Memory B cell (primary cell): ENCODE data around the gene TEX264.

Source experiments
- ATAC-seq: fragments of 150-1000 bp; cut with Tn5 transposase; 2 replicates; pipeline ENCODE4 v1.10.0; 2021; ENCODE audit warnings: low read depth, mild to moderate bottlenecking, moderate library complexity
- DNase-seq, 2 donors: peaks; one replicate each; pipeline ENCODE4 v3.0.0; 2022; ENCODE audit warnings: low spot score in 2 of 2
- H3K27ac Mint-ChIP-seq: one replicate; pipeline ENCODE4 v1.8.0; 2022; ENCODE audit warnings: mild to moderate bottlenecking, moderate library complexity, mixed read lengths
- H3K27me3 Mint-ChIP-seq: one replicate; pipeline ENCODE4 v1.8.0; 2022; ENCODE audit warnings: mixed read lengths
- H3K36me3 Mint-ChIP-seq: one replicate; pipeline ENCODE4 v1.8.0; 2022; ENCODE audit warnings: mild to moderate bottlenecking, mixed read lengths
- H3K4me1 Mint-ChIP-seq: one replicate; pipeline ENCODE4 v1.8.0; 2022; ENCODE audit warnings: mixed read lengths
- H3K4me3 Mint-ChIP-seq: one replicate; pipeline ENCODE4 v1.8.0; 2022; ENCODE audit warnings: mild to moderate bottlenecking, moderate library complexity, mixed read lengths
- H3K9me3 Mint-ChIP-seq: one replicate; pipeline ENCODE4 v1.8.0; 2022; ENCODE audit warnings: mixed read lengths

The TEX264 gene

DNA sequence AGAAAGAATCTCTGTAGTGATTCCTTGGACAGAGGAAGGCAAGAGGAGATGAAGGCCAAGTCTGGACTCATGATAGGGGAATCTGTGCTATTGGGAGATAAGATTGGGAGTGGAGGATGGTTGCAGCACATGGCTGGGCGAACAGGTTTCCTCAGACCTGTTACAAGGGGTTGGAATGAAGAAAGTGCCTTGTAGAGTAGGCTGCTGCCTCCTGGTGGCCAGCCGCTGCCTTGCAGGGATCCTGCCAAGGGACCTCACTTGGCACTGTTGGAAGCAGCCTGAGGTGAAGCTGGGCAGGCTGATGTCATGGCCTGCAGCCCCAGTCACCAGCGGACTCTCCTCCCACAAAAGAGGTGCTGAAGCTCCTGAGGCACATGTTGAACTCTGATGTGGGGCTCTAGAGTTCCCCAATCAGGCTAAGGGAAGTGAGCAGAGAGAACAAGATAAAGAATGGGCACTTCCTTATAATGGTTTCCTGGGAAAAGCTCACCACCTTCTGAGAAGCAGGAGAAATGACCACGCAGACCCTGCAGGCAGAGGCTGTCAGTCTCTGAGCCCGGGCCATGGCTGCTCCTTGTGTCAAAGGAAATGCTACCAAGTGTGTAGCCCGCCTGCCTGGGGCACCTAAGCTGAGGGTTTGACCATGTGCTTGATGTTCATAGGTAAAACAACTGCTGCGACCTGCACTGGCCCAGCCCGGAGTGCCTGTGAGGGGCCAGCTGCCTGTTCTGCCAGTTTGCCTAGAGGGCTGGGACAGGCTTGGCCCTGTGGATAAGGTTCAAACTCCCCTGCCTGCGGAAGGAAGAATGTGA is 1.6 kb upstream of the TEX264 start:
- H3K36me3 Mint-ChIP-seq: no peaks in the 10 kb centered on the region
- H3K27me3 Mint-ChIP-seq: no peaks in the 10 kb centered on the region
- peak overlapping the region; percentile 52 for H3K4me3 Mint-ChIP-seq
- H3K27ac Mint-ChIP-seq: peak overlapping the region; percentile 93
- H3K4me1 Mint-ChIP-seq: peaks cover 39% of the 10 kb centered on the region
- no peak for ATAC-seq
- peak; percentile 73 to 75 for DNase-seq
- H3K9me3 Mint-ChIP-seq: no peaks in the 10 kb centered on the region

- Mint-ChIP-seq H3K4me1 (peaks cover 47% of the 10 kb centered on the region), H3K27me3 (no peaks in the 10 kb centered on the region), H3K4me3 (peak overlapping the region; percentile 92), H3K9me3 (no peaks in the 10 kb centered on the region), H3K27ac (peak overlapping the region; percentile 93), H3K36me3 (peaks cover 3% of the 10 kb centered on the region)
- ATAC-seq (no peak), DNase-seq (no peak)
Observed at GRCh38 chr3:51670053-51670822, 814 bp upstream of the TEX264 start.

- Mint-ChIP-seq H3K27me3 (no peaks in the 10 kb centered on the region), H3K9me3 (no peaks in the 10 kb centered on the region), H3K36me3 (peaks cover 9% of the 10 kb centered on the region), H3K4me1 (peaks cover 59% of the 10 kb centered on the region), H3K27ac (peak overlapping the region; percentile 93), H3K4me3 (peak overlapping the region; percentile 92)
- peak; percentile 18 for ATAC-seq
- DNase-seq: peak in 1 of 2 donors; percentile 54
Observed at GRCh38 chr3:51671734-51672475, 853 bp downstream of the TEX264 start.

- peak overlapping the region; percentile 1 for H3K27ac Mint-ChIP-seq
- no peak for DNase-seq
- peak overlapping the region; percentile 60 for H3K4me3 Mint-ChIP-seq
- H3K9me3 Mint-ChIP-seq: no peaks in the 10 kb centered on the region
- no peak for ATAC-seq
- H3K27me3 Mint-ChIP-seq: no peaks in the 10 kb centered on the region
- H3K4me1 Mint-ChIP-seq: peaks cover 64% of the 10 kb centered on the region
- H3K36me3 Mint-ChIP-seq: peaks cover 9% of the 10 kb centered on the region
Observed at GRCh38 chr3:51673181-51673801, 2.2 kb downstream of the TEX264 start.

- H3K27me3 Mint-ChIP-seq: no peaks in the 10 kb centered on the region
- H3K36me3 Mint-ChIP-seq: peaks cover 9% of the 10 kb centered on the region
- no peak for ATAC-seq
- no peak overlapping the region for H3K4me3 Mint-ChIP-seq
- peak overlapping the region; percentile 1 for H3K27ac Mint-ChIP-seq
- H3K9me3 Mint-ChIP-seq: no peaks in the 10 kb centered on the region
- no peak for DNase-seq
- H3K4me1 Mint-ChIP-seq: peaks cover 66% of the 10 kb centered on the region
Observed at GRCh38 chr3:51673802-51674654, 3.0 kb downstream of the TEX264 start.

- no peaks in the 10 kb centered on the region for H3K27me3 Mint-ChIP-seq
- no peak for DNase-seq
- peaks cover 9% of the 10 kb centered on the region for H3K36me3 Mint-ChIP-seq
- H3K4me1 Mint-ChIP-seq: peaks cover 68% of the 10 kb centered on the region
- ATAC-seq: no peak
- H3K4me3 Mint-ChIP-seq: no peak overlapping the region
- no peaks in the 10 kb centered on the region for H3K9me3 Mint-ChIP-seq
- peak overlapping the region; percentile 1 for H3K27ac Mint-ChIP-seq
Observed at GRCh38 chr3:51675201-51675611, 4.2 kb downstream of the TEX264 start.

DNA sequence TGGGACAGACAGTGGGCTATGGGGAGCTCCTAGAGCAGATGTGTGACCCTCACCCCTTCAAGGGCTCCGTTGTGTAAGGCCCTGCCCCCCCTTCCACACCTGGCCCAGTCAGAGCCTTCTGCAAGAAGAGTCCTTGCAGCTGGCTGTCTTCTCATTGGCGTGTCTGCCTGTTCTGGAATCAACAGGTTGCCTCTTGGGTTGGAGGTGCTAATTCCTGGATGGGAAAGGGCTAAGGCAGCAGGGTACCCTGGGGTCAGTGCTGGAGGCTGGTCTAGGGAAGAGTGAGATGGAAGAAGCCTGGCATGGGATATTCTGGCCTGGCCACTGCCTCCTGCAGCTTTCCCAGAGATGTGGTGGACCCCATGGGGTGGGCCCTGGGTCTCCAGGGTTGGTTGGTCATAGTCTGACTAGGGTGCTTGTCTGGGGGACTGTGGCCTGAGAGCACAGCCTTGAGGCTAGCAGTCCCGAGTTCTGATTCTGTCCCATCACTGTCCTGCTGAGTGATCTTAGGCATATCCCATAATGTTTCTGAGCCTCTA is 5.1 kb downstream of the TEX264 start:
- no peaks in the 10 kb centered on the region for H3K27me3 Mint-ChIP-seq
- H3K36me3 Mint-ChIP-seq: peaks cover 9% of the 10 kb centered on the region
- no peak overlapping the region for H3K4me3 Mint-ChIP-seq
- H3K4me1 Mint-ChIP-seq: peaks cover 72% of the 10 kb centered on the region
- ATAC-seq: no peak
- H3K9me3 Mint-ChIP-seq: no peaks in the 10 kb centered on the region
- DNase-seq: no peak
- no peak overlapping the region for H3K27ac Mint-ChIP-seq

DNA sequence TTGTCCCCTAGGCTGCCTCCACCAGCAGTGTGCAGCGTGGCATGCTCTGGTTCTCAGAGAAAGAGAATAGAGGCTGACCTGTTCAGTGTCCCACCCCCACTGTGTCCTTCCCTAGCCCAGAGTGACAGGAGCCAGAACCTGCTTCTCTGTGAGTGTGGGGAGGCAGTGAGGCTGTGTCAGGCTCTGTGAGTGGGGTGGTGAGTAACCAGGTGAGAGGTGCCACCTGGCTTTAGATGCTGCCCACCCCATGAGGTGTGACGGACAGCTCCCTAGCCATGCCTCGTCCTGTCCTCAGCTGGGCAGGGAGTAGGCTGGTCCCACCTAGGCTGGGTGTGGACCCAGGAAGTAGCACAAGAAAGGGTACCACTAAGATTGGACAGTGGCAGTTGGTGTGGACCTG is 6.3 kb downstream of the TEX264 start:
- no peak overlapping the region for H3K27ac Mint-ChIP-seq
- H3K27me3 Mint-ChIP-seq: no peaks in the 10 kb centered on the region
- H3K4me1 Mint-ChIP-seq: peaks cover 75% of the 10 kb centered on the region
- peaks cover 11% of the 10 kb centered on the region for H3K36me3 Mint-ChIP-seq
- ATAC-seq (no peak), DNase-seq (no peak)
- H3K4me3 Mint-ChIP-seq: no peak overlapping the region
- no peaks in the 10 kb centered on the region for H3K9me3 Mint-ChIP-seq

DNA sequence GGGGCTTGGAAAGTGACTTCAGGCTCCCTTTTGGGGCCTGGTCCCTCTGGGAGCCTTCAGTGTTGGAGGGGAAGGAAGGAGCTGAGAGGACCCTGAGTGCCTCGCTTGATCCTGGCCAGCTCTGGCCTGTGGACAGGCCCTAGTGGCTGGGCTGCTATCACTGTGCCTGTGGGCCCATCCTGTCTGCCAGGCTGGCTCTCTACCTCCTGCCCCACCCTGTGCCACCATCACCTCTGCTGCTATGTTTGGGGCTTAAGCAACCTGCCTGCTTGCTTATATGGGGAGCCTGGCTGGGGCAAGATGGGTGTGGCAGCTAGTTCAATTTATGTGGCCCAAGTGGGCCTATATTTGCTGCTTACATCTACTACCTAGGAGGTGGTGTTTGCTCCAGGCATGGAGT is 7.1 kb downstream of the TEX264 start:
- peaks cover 11% of the 10 kb centered on the region for H3K36me3 Mint-ChIP-seq

DNA sequence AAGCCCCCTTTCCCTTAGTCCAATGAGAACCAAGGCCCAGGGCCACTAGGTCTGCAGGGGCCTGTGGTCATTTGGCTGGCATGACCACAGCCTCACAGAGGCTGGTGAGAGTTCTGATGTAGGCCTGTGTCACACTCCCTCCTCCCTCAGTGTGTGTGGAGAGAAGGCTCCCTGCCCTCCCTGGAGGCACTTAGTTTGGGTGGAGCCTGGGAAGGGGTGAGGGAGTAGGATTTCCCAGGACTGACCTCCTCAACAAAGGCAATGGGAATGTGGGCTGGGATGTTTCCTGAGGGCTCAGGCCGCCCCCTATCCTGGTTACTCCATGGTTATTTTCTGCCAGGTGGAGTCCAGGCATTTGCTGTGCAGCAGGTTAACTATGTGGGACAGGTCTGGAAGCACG is 7.6 kb downstream of the TEX264 start:
- H3K4me3 Mint-ChIP-seq: no peak overlapping the region
- peaks cover 11% of the 10 kb centered on the region for H3K36me3 Mint-ChIP-seq
- H3K27ac Mint-ChIP-seq: peak overlapping the region; percentile 39

More for the DNA sequence above, 7.1 kb downstream of the TEX264 start:
- DNase-seq: no peak
- Mint-ChIP-seq H3K27ac (peak overlapping the region; percentile 39), H3K4me1 (peaks cover 76% of the 10 kb centered on the region), H3K9me3 (no peaks in the 10 kb centered on the region), H3K4me3 (no peak overlapping the region), H3K27me3 (no peaks in the 10 kb centered on the region)
- ATAC-seq: no peak

GRCh38 chr3:51679318-51679717 is 8.3 kb downstream of the TEX264 start:
- DNase-seq: no peak
- no peak for ATAC-seq

More for the DNA sequence above, 7.6 kb downstream of the TEX264 start:
- no peak for DNase-seq
- ATAC-seq: no peak
- no peaks in the 10 kb centered on the region for H3K27me3 Mint-ChIP-seq
- H3K9me3 Mint-ChIP-seq: no peaks in the 10 kb centered on the region
- H3K4me1 Mint-ChIP-seq: peaks cover 74% of the 10 kb centered on the region

GRCh38 chr3:51679777-51680176 is 8.7 kb downstream of the TEX264 start:
- peaks cover 68% of the 10 kb centered on the region for H3K4me1 Mint-ChIP-seq
- peaks cover 13% of the 10 kb centered on the region for H3K36me3 Mint-ChIP-seq
- DNase-seq: no peak
- no peaks in the 10 kb centered on the region for H3K9me3 Mint-ChIP-seq
- ATAC-seq: no peak
- H3K27me3 Mint-ChIP-seq: no peaks in the 10 kb centered on the region
- H3K27ac Mint-ChIP-seq: peak overlapping the region; percentile 83
- no peak overlapping the region for H3K4me3 Mint-ChIP-seq

More at GRCh38 chr3:51679318-51679717, 8.3 kb downstream of the TEX264 start:
- H3K4me1 Mint-ChIP-seq: peaks cover 70% of the 10 kb centered on the region
- H3K4me3 Mint-ChIP-seq: no peak overlapping the region
- peaks cover 11% of the 10 kb centered on the region for H3K36me3 Mint-ChIP-seq
- no peaks in the 10 kb centered on the region for H3K9me3 Mint-ChIP-seq
- H3K27ac Mint-ChIP-seq: peak overlapping the region; percentile 83
- H3K27me3 Mint-ChIP-seq: no peaks in the 10 kb centered on the region

DNA sequence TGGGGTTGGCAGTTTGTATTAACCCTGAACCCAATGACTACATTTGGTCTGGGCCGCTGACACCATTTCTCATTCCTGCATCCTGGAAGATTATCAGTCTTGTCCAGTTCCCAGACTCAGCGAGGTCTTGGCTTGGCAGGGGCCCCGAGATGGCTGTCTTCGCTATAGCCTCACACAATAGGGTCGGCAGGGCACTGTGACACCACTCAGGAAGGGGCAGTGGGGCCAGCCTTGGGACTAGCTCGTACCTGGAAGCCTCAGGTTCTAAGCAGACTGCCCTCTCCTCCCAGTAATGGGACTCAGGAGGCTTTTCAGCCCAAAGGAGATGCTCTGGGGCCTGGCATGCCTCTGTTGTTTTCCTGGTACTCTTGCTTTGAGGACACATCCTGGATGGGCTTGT is 9.1 kb downstream of the TEX264 start:
- H3K4me1 Mint-ChIP-seq: peaks cover 65% of the 10 kb centered on the region
- H3K4me3 Mint-ChIP-seq: no peak overlapping the region
- no peaks in the 10 kb centered on the region for H3K9me3 Mint-ChIP-seq
- ATAC-seq (no peak), DNase-seq (no peak)
- H3K27ac Mint-ChIP-seq: peak overlapping the region; percentile 83
- H3K36me3 Mint-ChIP-seq: peaks cover 13% of the 10 kb centered on the region
- H3K27me3 Mint-ChIP-seq: no peaks in the 10 kb centered on the region
